Activated T-cell treated with anti-CD3 and anti-CD28 coated beads, Interleukin-2, amount 50 U/mL, for 1 hour (primary cell): ENCODE results near the gene IGSF10.

Source experiments
- DNase-seq: peaks from one replicate; pipeline ENCODE4 v3.0.0-alpha.2; 2020

Gene IGSF10

DNA sequence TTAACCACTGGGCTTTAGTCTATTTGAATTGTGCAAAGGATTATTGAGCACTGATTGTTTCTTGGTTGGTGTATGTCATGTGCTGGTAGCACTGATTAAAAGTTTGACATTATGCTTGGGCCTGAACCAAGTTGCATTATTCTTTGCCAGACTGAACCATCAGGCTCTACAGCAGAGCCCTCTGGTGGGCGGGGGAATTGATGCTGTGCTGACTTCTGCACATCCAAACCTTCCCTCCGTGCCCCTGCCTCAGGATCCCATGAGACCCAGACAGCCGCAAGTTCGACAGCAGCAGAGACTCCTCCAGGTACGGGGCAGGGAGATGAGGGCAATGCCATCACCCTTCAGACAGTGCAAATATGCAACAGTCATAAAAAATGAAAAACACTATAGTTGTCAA, 47.9 kb downstream of the IGSF10 start:
- DNase-seq = no peak
